ENCODE results near the gene SGMS2.
A peak's percentile ranks its signal among the peaks of the same experiment; 100 is the strongest.

SGMS2 gene

GRCh38 chr4:107824350-107825071 is at the start of gene SGMS2:
SGMS2 (plus strand) TSS chr4:107824932; CDS start chr4:107895554, 70,622 bp downstream.
- DNase-seq, result peak; percentile 81

GRCh38 chr4:107777890-107778289 is 46.8 kb upstream of the SGMS2 start:
- no peak for DNase-seq

- DNase-seq, result no peak
Measured at GRCh38 chr4:107778784-107779530, 45.8 kb upstream of the SGMS2 start.

- DNase-seq, result no peak
Measured at GRCh38 chr4:107780665-107781064, 44.1 kb upstream of the SGMS2 start.

GRCh38 chr4:107791902-107792301 is 32.8 kb upstream of the SGMS2 start:
- no peak for DNase-seq

GRCh38 chr4:107792711-107793110 is 32.0 kb upstream of the SGMS2 start:
- no peak for DNase-seq

GRCh38 chr4:107793996-107794395 is 30.7 kb upstream of the SGMS2 start:
- DNase-seq, result no peak

- DNase-seq, result no peak
Measured at GRCh38 chr4:107799669-107800450, 24.9 kb upstream of the SGMS2 start.

GRCh38 chr4:107800706-107801105 is 24.0 kb upstream of the SGMS2 start:
- no peak for DNase-seq

- DNase-seq, result no peak
Measured at GRCh38 chr4:107801766-107802211, 22.9 kb upstream of the SGMS2 start.

GRCh38 chr4:107804956-107805355 is 19.8 kb upstream of the SGMS2 start:
- no peak for DNase-seq

- DNase-seq, result no peak
Measured at GRCh38 chr4:107806196-107806595, 18.5 kb upstream of the SGMS2 start.

GRCh38 chr4:107808572-107808971 is 16.2 kb upstream of the SGMS2 start:
- no peak for DNase-seq

- DNase-seq, result no peak
Measured at GRCh38 chr4:107809210-107809609, 15.5 kb upstream of the SGMS2 start.

GRCh38 chr4:107814758-107815157 is 10.0 kb upstream of the SGMS2 start:
- DNase-seq, result no peak

- DNase-seq, result no peak
Measured at GRCh38 chr4:107815158-107815557, 9.6 kb upstream of the SGMS2 start.

GRCh38 chr4:107818301-107818910 is 6.3 kb upstream of the SGMS2 start:
- no peak for DNase-seq

- no peak for DNase-seq
Measured at GRCh38 chr4:107823870-107824349, 822 bp upstream of the SGMS2 start.

- DNase-seq, result peak; percentile 27
Measured at GRCh38 chr4:107825072-107825824, 516 bp downstream of the SGMS2 start.

- DNase-seq, result no peak
Measured at GRCh38 chr4:107826421-107826980, 1.8 kb downstream of the SGMS2 start.

GRCh38 chr4:107828315-107829090 is 3.8 kb downstream of the SGMS2 start:
- no peak for DNase-seq
